Caco-2 (cell line): ENCODE results near the gene SPP2. TPM values are rescaled to one million over a fixed set of nuclear protein-coding genes. Genes with fewer than 3 reads are reported as not detected.

ENCODE experiments used
- BruUV-seq: library from RNA; stranded (reverse); fragments of 400-500 nt; replicated peaks from 2 replicates; lab custom pipeline; 2021; lab: Mats Ljungman, UMichigan
- CTCF ChIA-PET: fragments of 300-600 bp; sonication (Branson Sonifier 250); formaldehyde crosslinking; loops from one replicate; lab custom pipeline; 2022; ENCODE audit warnings: antibody characterized with exemption; lab: Charles Lee
- POLR2A ChIA-PET: fragments of 300-600 bp; sonication (Branson Sonifier 250); formaldehyde crosslinking; loops from one replicate; lab custom pipeline; 2022; ENCODE audit warnings: antibody characterized with exemption; lab: Charles Lee
- DNase-seq, 2 experiments: peaks; one replicate each; pipeline versions ENCODE4 v3.0.0 to v3.0.0-alpha.2; 2020 to 2022
- H3K27me3 ChIP-seq: replicated peaks from 2 replicates; pipeline ENCODE4 v1.6.0; 2011; ENCODE audit warnings: low read length; ENCODE audit not compliant: control insufficient read depth, insufficient read depth
- H3K36me3 ChIP-seq: 2 replicates; pipeline ENCODE4 v1.5.1; 2011; ENCODE audit warnings: low read length; ENCODE audit not compliant: control insufficient read depth, insufficient read depth
- H3K4me1 ChIP-seq: fragments of 250-450 bp; sonication (Bioruptor Pico); 2 replicates; pipeline ENCODE4 v1.5.1; 2020; ENCODE audit warnings: mild to moderate bottlenecking
- H3K4me3 ChIP-seq: 2 replicates; pipeline ENCODE4 v1.5.1; 2011; ENCODE audit warnings: low read depth, mild to moderate bottlenecking, control low read depth, low read length
- H3K9me3 ChIP-seq: fragments of 250-450 bp; sonication (Bioruptor Pico); 2 replicates; pipeline ENCODE4 v1.5.1; 2020; ENCODE audit warnings: mild to moderate bottlenecking, moderate library complexity
- H3K27ac Mint-ChIP-seq: one replicate; pipeline ENCODE4 v1.8.0; 2022; ENCODE audit warnings: mixed read lengths; ENCODE audit not compliant: unreplicated experiment
- H3K27me3 Mint-ChIP-seq: one replicate; pipeline ENCODE4 v1.8.0; 2022; ENCODE audit warnings: mixed read lengths; ENCODE audit not compliant: insufficient read depth, unreplicated experiment
- H3K36me3 Mint-ChIP-seq: one replicate; pipeline ENCODE4 v1.8.0; 2022; ENCODE audit warnings: mild to moderate bottlenecking, mixed read lengths; ENCODE audit not compliant: insufficient read depth, unreplicated experiment
- H3K4me1 Mint-ChIP-seq: one replicate; pipeline ENCODE4 v1.8.0; 2022; ENCODE audit warnings: low read depth, mixed read lengths; ENCODE audit not compliant: unreplicated experiment
- H3K4me3 Mint-ChIP-seq: one replicate; pipeline ENCODE4 v1.8.0; 2022; ENCODE audit warnings: mild to moderate bottlenecking, moderate library complexity, mixed read lengths; ENCODE audit not compliant: unreplicated experiment
- H3K9me3 Mint-ChIP-seq: one replicate; pipeline ENCODE4 v1.8.0; 2022; ENCODE audit warnings: mixed read lengths; ENCODE audit not compliant: unreplicated experiment
- CTCF ChIP-seq, 2 experiments: fragments of 200-600 bp in 1 of 2; IDR thresholded peaks; 1 replicate in 1 of 2; 2 replicates in 1 of 2; pipeline versions ENCODE4 v1.5.1 to v1.8.0; 2011 to 2022; ENCODE audit warnings: antibody characterized with exemption in 1 of 2, control low read depth in 1 of 2, inconsistent platforms in 1 of 2, low read depth in 1 of 2, low read length in 1 of 2, mild to moderate bottlenecking in 1 of 2, moderate library complexity in 1 of 2; ENCODE audit not compliant: insufficient read depth in 1 of 2, severe bottlenecking in 1 of 2, unreplicated experiment in 1 of 2
- intact Hi-C: fragments of 100-400 bp; cut with micrococcal nuclease; formaldehyde crosslinking; loops from one replicate; pipeline ENCODE4 v1.10.0; 2022; ENCODE audit not compliant: unreplicated experiment
- total RNA-seq: library from RNA; stranded (reverse); gene quantifications from 2 replicates; pipeline ENCODE4 v1.2.3, GENCODE V29; 2022

Gene SPP2
- total RNA-seq, 1 experiment from 2014 or later, result not detected

DNA sequence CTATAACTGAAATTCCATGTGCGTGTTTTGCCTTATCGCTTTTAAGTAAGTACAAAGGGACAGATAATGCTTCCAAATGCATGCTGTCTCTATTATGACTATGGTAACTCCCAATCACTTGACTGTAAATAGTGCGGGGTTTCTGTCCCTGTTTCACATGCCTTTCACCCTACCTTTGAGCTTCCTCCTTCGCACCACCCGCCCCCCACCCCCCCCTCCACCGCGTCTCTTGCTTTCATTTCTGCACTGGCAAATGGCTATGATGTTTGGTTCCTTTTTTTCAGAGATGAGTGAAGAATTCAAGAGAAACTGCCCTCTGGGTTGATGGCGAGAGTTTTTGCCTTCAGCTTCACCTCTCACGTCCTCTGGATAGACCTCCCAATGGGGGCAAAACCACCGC lies 25.0 kb upstream of the SPP2 start:
- Histone ChIP-seq H3K4me1 (no peaks in the 10 kb centered on the region), H3K4me3 (no peak overlapping the region), H3K27me3 (no peaks in the 10 kb centered on the region), H3K36me3 (no peaks in the 10 kb centered on the region), H3K9me3 (no peaks in the 10 kb centered on the region)
- Mint-ChIP-seq H3K9me3 (peaks cover 19% of the 10 kb centered on the region), H3K27me3 (peaks cover 18% of the 10 kb centered on the region), H3K4me1 (no peaks in the 10 kb centered on the region), H3K36me3 (no peaks in the 10 kb centered on the region), H3K27ac (no peak overlapping the region), H3K4me3 (peak overlapping the region; percentile 15)
- POLR2A ChIA-PET, result no interaction called here
- no peak for TF ChIP-seq CTCF (IDR thresholded peaks at IDR 0.05; ENCODE audit: insufficient read depth in 1 of 2, low read depth in 1 of 2, low read length in 1 of 2, severe bottlenecking in 1 of 2, unreplicated experiment in 1 of 2)
- CTCF ChIA-PET, result no interaction called here
- intact Hi-C loops, result no loop called here
- no peak for DNase-seq
- BruUV-seq, result no TSS peak

- Mint-ChIP-seq H3K4me3 (peak overlapping the region; percentile 15), H3K4me1 (no peaks in the 10 kb centered on the region), H3K9me3 (peaks cover 19% of the 10 kb centered on the region), H3K36me3 (no peaks in the 10 kb centered on the region), H3K27ac (no peak overlapping the region), H3K27me3 (peaks cover 16% of the 10 kb centered on the region)
- no peaks in the 10 kb centered on the region for H3K4me1 ChIP-seq
- no peak for TF ChIP-seq CTCF (IDR thresholded peaks at IDR 0.05; ENCODE audit: insufficient read depth in 1 of 2, low read depth in 1 of 2, low read length in 1 of 2, severe bottlenecking in 1 of 2, unreplicated experiment in 1 of 2)
- no peaks in the 10 kb centered on the region for H3K9me3 ChIP-seq
- intact Hi-C loops, result no loop called here
- no peaks in the 10 kb centered on the region for H3K27me3 ChIP-seq
- POLR2A ChIA-PET, result no interaction called here
- H3K36me3 ChIP-seq, result no peaks in the 10 kb centered on the region
- CTCF ChIA-PET, result no interaction called here
- BruUV-seq, result no TSS peak
- H3K4me3 ChIP-seq, result no peak overlapping the region
- no peak for DNase-seq
Measured at GRCh38 chr2:234025891-234026401, 24.6 kb upstream of the SPP2 start.

- H3K4me3 ChIP-seq, result no peak overlapping the region
- CTCF ChIA-PET, result no interaction called here
- intact Hi-C loops, result no loop called here
- Mint-ChIP-seq H3K27ac (no peak overlapping the region), H3K36me3 (no peaks in the 10 kb centered on the region), H3K4me3 (no peak overlapping the region), H3K9me3 (peaks cover 19% of the 10 kb centered on the region), H3K27me3 (peaks cover 16% of the 10 kb centered on the region), H3K4me1 (no peaks in the 10 kb centered on the region)
- BruUV-seq, result no TSS peak
- H3K36me3 ChIP-seq, result no peaks in the 10 kb centered on the region
- POLR2A ChIA-PET, result no interaction called here
- no peaks in the 10 kb centered on the region for H3K4me1 ChIP-seq
- TF ChIP-seq CTCF (IDR thresholded peaks at IDR 0.05; ENCODE audit: insufficient read depth in 1 of 2, low read depth in 1 of 2, low read length in 1 of 2, severe bottlenecking in 1 of 2, unreplicated experiment in 1 of 2), result no peak
- no peaks in the 10 kb centered on the region for H3K9me3 ChIP-seq
- no peaks in the 10 kb centered on the region for H3K27me3 ChIP-seq
- DNase-seq, result no peak
Measured at GRCh38 chr2:234026693-234027254, 23.7 kb upstream of the SPP2 start.
